Subcutaneous adipose tissue (tissue), 4 donors: ENCODE measurements around the gene SOX9. TPM values are rescaled to one million over a fixed set of nuclear protein-coding genes. Genes with fewer than 3 reads are reported as not detected.

Source experiments
- total RNA-seq, 4 donors: library from RNA; depleted of rRNA; stranded (reverse); fragments of >200 nt; gene quantifications; one replicate each; pipeline ENCODE4 v1.1.0, GENCODE V29; 2016
- TF ChIP-seq, protein P1 (sequence below): fragments of 450-650 bp; IDR thresholded peaks from one replicate; pipeline ENCODE4 v1.5.1; 2016; ENCODE audit warnings: low read depth, mild to moderate bottlenecking, control low read depth, antibody characterized with exemption, moderate library complexity

The SOX9 gene
- total RNA-seq, 4 donors from 2014 or later: 2.4 to 5.1 (median 3.3) TPM

DNA sequence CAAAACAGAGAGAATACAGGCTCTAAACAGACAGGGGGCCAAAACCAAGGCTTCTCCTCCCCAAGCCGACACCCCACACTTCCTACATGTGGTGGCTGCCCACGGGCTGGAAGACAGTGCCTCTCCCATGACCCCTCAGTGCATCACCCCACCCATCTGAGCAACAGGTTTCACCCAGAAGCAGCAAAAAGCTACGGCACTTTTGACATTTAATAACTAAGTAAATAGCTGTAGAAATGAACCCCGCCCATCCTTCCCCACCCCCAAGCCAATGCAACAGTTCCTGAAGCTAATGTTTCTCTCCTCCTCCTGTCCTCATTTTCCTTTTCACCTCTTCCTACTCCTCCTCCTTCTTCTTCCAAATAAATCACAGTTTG, 9.9 kb upstream of the SOX9 start:
- TF ChIP-seq, protein P1, sequence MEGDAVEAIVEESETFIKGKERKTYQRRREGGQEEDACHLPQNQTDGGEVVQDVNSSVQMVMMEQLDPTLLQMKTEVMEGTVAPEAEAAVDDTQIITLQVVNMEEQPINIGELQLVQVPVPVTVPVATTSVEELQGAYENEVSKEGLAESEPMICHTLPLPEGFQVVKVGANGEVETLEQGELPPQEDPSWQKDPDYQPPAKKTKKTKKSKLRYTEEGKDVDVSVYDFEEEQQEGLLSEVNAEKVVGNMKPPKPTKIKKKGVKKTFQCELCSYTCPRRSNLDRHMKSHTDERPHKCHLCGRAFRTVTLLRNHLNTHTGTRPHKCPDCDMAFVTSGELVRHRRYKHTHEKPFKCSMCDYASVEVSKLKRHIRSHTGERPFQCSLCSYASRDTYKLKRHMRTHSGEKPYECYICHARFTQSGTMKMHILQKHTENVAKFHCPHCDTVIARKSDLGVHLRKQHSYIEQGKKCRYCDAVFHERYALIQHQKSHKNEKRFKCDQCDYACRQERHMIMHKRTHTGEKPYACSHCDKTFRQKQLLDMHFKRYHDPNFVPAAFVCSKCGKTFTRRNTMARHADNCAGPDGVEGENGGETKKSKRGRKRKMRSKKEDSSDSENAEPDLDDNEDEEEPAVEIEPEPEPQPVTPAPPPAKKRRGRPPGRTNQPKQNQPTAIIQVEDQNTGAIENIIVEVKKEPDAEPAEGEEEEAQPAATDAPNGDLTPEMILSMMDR: no peak

DNA sequence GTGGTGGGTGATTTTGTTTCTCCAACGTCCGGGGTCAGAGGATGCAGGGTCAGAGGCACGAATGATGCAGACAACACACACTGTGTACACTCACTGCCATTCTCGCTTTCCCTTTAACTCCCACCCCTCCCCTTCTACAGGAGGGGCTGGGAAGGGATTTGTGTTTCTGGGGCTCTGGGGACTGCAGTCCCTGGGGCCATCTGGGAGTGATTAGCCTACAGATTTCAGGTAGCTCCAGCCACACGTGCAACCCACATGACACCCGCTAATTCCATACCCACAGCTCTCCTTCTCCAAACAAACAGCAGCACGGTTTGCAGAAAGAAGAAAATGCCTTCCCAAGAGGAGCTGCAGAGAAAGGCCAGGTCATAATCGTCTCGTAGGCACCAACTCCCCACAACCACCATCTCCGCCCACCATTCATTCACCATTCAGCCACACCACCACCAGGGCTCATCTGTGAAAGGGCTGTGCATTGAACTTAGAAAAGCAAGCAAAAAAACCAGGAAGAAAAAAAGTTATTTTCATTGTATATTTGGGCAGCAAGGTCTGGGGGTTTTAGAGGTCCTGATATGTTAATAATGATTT, 9.4 kb upstream of the SOX9 start:
- TF ChIP-seq, protein P1: no peak

DNA sequence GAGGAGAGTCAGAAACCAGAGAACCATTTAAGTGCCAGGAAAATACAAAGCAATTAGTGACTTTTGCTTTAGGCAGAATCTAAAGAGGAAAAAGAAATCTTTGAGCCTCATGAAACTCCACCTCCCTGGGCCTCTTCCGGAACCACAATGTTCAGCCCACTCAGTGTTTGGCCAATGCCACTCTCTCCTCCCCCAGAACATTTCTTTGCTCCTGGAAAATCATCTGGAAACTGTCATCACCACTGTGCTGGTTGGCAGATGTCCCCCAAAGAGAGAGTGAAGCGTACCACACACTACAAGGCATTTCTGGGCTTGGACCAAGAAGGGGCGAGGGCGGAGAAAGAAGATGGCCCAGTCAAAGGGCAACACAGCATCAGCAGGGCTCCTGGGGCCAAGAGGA, 7.1 kb upstream of the SOX9 start:
- TF ChIP-seq, protein P1: no peak

DNA sequence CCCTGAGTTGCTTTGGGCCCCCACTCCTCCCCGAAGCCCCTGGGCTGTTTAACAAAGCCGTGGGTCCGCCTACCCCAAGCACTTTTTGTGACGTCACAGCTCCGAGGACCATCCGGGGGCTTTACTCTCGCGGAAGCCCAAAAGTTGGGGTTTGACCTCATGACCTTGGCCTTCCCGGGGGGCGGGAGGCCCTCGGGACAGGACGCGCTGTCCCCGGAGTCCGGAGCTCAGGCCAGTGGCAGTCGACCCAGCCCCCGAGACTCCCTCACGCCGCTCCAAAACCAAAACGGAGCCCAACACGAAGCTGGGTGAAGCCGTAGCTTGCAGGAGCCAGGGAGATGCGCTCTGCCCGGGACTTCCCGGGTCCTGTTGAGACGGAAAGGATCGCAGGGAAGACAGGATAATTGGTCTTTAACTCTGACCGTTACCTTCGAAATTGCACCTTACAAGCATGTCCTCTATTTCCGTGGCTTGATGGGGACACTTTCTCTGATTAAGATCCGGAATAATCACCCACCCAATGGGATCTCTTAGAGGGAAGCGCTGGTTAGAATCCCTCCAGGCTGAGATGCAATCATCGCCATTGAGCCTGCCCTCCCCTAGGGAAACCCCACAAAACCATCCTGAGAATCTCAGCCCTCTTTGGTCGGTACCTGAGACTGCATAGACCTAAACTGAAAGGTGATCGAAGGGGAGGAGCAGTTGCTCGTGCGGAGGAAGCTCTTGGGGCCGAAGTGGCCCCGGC, 4.9 kb upstream of the SOX9 start:
- TF ChIP-seq, protein P1: no peak

DNA sequence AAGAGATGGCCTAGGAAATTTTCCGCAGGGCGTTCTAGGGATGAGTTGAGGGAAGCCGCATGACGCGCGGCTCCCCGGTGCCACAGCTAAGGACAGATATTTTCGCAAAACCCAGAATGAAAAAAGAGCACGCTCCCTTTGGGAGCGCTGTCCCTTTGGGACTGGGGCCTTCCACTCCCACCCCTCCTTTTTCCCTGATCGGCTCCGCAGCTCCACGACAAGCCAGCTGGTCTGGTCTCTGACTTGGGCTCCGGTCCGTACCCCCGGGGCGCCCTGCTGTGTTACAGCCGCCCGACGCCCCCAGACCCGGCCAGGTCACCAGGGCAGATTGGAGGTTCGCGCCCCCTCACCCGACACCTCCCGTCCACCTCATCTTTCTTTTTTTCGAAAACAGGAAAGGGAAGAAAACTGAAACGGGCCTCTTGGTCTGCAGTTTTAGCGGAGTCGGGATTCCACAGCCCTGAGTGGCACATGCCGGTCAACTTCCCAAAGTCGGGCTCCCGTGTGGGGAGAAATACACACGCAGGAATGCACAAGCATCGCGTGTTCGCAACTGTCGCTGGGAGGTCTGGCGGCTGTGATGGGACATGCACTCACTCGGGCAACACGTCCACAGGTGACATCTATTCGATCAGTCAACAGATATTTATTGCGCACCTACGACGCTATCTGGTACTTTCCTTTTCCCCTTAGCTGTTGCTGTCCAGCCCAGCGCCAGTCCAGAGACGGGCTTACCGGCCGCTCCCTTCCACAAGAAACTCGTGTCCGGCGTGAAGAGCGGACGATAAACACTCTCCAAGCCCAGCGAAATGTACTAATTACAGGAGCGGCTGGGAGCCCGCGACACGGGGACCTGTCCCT, 3.9 kb upstream of the SOX9 start:
- TF ChIP-seq, protein P1: no peak

DNA sequence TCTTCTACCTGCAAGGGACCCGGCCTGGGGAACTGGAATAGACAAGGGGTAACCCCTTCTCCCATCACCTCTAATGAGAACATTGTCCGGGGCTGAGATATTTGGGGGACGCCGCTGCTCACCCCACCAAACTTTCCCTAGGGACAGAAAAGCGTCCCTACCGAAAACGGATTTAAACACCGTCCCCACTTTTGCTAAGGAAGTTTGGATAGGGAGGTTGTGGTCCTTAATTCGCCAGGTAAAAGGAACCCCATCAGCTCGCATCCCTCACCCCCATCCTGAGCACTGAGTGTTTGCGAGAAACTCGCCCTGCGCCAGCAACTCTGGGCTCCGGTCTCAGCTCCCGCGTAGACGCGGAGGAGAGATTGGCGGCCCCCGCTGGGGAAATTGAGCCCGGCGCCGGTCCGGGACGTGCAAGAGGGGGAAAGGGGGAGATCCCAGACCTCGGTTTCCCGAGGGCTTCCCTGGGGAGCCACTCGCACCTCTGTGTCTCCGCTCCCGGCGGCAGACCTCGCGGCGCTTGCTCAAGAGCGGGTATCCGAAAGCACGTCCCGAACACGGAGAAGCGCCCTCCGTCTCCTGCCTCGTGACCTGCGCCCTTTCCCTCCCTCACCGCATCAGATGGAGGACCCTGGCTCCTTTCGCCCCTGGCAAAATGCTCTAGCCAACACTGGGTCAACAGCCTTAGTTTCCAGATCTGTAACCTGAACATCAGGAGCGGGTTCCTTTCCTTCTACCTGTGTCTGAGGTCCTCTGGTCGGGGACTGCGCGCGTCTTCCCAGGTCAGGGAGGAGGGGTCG, 3.1 kb upstream of the SOX9 start:
- TF ChIP-seq, protein P1: no peak
